Neural cell (in vitro differentiated cells): Measurements from ENCODE around the gene C3.

Experiments used
- EP300 ChIP-seq: fragments of 450-650 bp; conservative IDR thresholded peaks from 2 replicates; pipeline ENCODE4 v1.6.1; 2014; ENCODE audit warnings: antibody characterized with exemption, mild to moderate bottlenecking, moderate library complexity; ENCODE audit not compliant: poor library complexity, severe bottlenecking
- EZH2 ChIP-seq: fragments of 200-600, 300-800 bp; shearing (Covaris generic), sonication (generic); IDR thresholded peaks from 2 replicates; pipeline ENCODE4 v1.6.1; 2014; ENCODE audit warnings: antibody characterized with exemption, low read length, borderline replicate concordance, mild to moderate bottlenecking; ENCODE audit not compliant: insufficient read depth, poor library complexity, severe bottlenecking
- POLR2AphosphoS5 ChIP-seq: IDR thresholded peaks from 2 replicates; pipeline ENCODE4 v1.6.1; 2012
- REST ChIP-seq: IDR thresholded peaks from 2 replicates; pipeline ENCODE4 v1.6.1; 2012; ENCODE audit warnings: borderline replicate concordance
- TAF1 ChIP-seq: IDR thresholded peaks from 2 replicates; pipeline ENCODE4 v1.6.1; 2012; ENCODE audit warnings: low read depth
- TF ChIP-seq, protein P1 (sequence below): fragments of 450-650 bp; IDR thresholded peaks from 2 replicates; pipeline ENCODE4 v1.5.1; 2014; ENCODE audit warnings: antibody characterized with exemption, mild to moderate bottlenecking, moderate library complexity; ENCODE audit not compliant: poor library complexity, severe bottlenecking

- TF ChIP-seq, protein P1, sequence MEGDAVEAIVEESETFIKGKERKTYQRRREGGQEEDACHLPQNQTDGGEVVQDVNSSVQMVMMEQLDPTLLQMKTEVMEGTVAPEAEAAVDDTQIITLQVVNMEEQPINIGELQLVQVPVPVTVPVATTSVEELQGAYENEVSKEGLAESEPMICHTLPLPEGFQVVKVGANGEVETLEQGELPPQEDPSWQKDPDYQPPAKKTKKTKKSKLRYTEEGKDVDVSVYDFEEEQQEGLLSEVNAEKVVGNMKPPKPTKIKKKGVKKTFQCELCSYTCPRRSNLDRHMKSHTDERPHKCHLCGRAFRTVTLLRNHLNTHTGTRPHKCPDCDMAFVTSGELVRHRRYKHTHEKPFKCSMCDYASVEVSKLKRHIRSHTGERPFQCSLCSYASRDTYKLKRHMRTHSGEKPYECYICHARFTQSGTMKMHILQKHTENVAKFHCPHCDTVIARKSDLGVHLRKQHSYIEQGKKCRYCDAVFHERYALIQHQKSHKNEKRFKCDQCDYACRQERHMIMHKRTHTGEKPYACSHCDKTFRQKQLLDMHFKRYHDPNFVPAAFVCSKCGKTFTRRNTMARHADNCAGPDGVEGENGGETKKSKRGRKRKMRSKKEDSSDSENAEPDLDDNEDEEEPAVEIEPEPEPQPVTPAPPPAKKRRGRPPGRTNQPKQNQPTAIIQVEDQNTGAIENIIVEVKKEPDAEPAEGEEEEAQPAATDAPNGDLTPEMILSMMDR = no peak
- TF ChIP-seq EZH2 (no peak), POLR2AphosphoS5 (no peak), REST (no peak), TAF1 (no peak), EP300 (no peak)
These were observed 19.6 kb upstream of the C3 start for GRCh38 chr19:6739883-6740588.
